Esophagus squamous epithelium (tissue), 5 donors: ENCODE measurements around the gene AHDC1. TPM values are rescaled to one million over a fixed set of nuclear protein-coding genes. Genes with fewer than 3 reads are reported as not detected.
A peak's percentile ranks its signal among the peaks of the same experiment; 100 is the strongest.

ENCODE experiments used
- DNase-seq: peaks from one replicate; lab custom pipeline; 2025; lab: John Stamatoyannopoulos, UW
- H3K27ac ChIP-seq, 4 donors: fragments of 200-600 bp; sonication (generic); one replicate each; pipeline ENCODE4 v1.5.1; 2016 to 2019; ENCODE audit warnings: mild to moderate bottlenecking in 1 of 4
- H3K27me3 ChIP-seq, 4 donors: fragments of 200-600 bp; sonication (generic); 1 replicate in 3 of 4; 2 replicates in 1 of 4; pipeline versions ENCODE4 v1.5.1 to v1.6.0; 2017 to 2021; ENCODE audit warnings: antibody characterized with exemption in 1 of 4
- H3K36me3 ChIP-seq, 3 donors: fragments of 200-600 bp; sonication (generic); one replicate each; pipeline ENCODE4 v1.5.1; 2016 to 2019
- H3K4me1 ChIP-seq, 3 donors: fragments of 200-600 bp; sonication (generic); one replicate each; pipeline ENCODE4 v1.5.1; 2017 to 2019
- H3K4me3 ChIP-seq, 4 donors: fragments of 200-600 bp; sonication (generic); 1 replicate in 3 of 4; 2 replicates in 1 of 4; pipeline ENCODE4 v1.5.1; 2016 to 2019; ENCODE audit warnings: mild to moderate bottlenecking in 2 of 4, moderate library complexity in 1 of 4
- H3K9me3 ChIP-seq, 3 donors: fragments of 200-600 bp; sonication (generic); one replicate each; pipeline ENCODE4 v1.5.1; 2016 to 2019
- CTCF ChIP-seq, 6 experiments: fragments of 450-650 bp in 4 of 6; fragments of 200-600 bp in 2 of 6; sonication (generic) in 2 of 6; IDR thresholded peaks; one replicate each; pipeline ENCODE4 v1.5.1; 2016 to 2019; ENCODE audit warnings: antibody characterized with exemption in 6 of 6, mild to moderate bottlenecking in 4 of 6, moderate library complexity in 4 of 6
- POLR2A ChIP-seq, 4 donors: fragments of 450-650 bp; IDR thresholded peaks; one replicate each; pipeline ENCODE4 v1.6.1; 2017; ENCODE audit warnings: antibody characterized with exemption in 4 of 4, mild to moderate bottlenecking in 4 of 4, moderate library complexity in 3 of 4
- WGBS, 2 donors: methylation state at CpG; one replicate each; pipeline ENCODE4 v1.1.5; 2018; 5-methylcytosine and 5-hydroxymethylcytosine counted together
- intact Hi-C: fragments of 100-400 bp; cut with DNase I; formaldehyde crosslinking; loops from one replicate; pipeline ENCODE4 v1.15.0; 2022
- total RNA-seq, 4 donors: library from RNA; depleted of rRNA; stranded (reverse); fragments of >200 nt; gene quantifications; one replicate each; pipeline ENCODE4 v1.1.0, GENCODE V29; 2016
- donor health status: DM: yes; HTN: yes; CAD: no.

The AHDC1 gene
- total RNA-seq, 4 donors from 2014 or later: 22.2 to 112 (median 30.6) TPM

- Histone ChIP-seq H3K27me3 (no peaks in the 10 kb centered on the region), H3K27ac (peak overlapping the region; percentile 94 to 99 (median 96)), H3K36me3 (no peaks in the 10 kb centered on the region), H3K4me1 (peaks cover 86 to 100% (median 94%) of the 10 kb centered on the region in 3 donors), H3K4me3 (peak overlapping the region in 3 of 4 donors; percentile 4 to 40 (median 30)), H3K9me3 (no peaks in the 10 kb centered on the region)
- TF ChIP-seq POLR2A (IDR thresholded peaks at IDR 0.05): no peak
- no peak for TF ChIP-seq CTCF (IDR thresholded peaks at IDR 0.05)
- 23 to 37% methylated on average over 9 of the region's 9 CpGs for WGBS, 2 donors
- DNase-seq: no peak
- intact Hi-C loops: no loop called here
Observed at GRCh38 chr1:27521861-27522431, 82.0 kb downstream of the AHDC1 start.

- DNase-seq: no peak
- no peaks in the 10 kb centered on the region for H3K9me3 ChIP-seq
- intact Hi-C loops: no loop called here
- peaks cover 80 to 100% (median 92%) of the 10 kb centered on the region in 3 donors for H3K4me1 ChIP-seq
- H3K36me3 ChIP-seq: no peaks in the 10 kb centered on the region
- no peaks in the 10 kb centered on the region for H3K27me3 ChIP-seq
- H3K27ac ChIP-seq: peak overlapping the region; percentile 94 to 99 (median 96)
- WGBS, 2 donors: 0 to 10% methylated on average over 1 to 7 of the region's 20 CpGs
- peak overlapping the region in 3 of 4 donors; percentile 4 to 29 (median 21) for H3K4me3 ChIP-seq
- TF ChIP-seq CTCF (IDR thresholded peaks at IDR 0.05) (no peak), POLR2A (IDR thresholded peaks at IDR 0.05) (no peak)
Observed at GRCh38 chr1:27521336-27521831, 82.6 kb downstream of the AHDC1 start.

- H3K4me3 ChIP-seq: no peak overlapping the region
- 50% methylated on average over 3 of the region's 4 CpGs; no CpG with 5 or more reads in 1 of the 2 donors for WGBS, 2 donors
- no peak for DNase-seq
Observed at GRCh38 chr1:27520651-27521050, 83.3 kb downstream of the AHDC1 start.

GRCh38 chr1:27519331-27520258 is 84.3 kb downstream of the AHDC1 start:
- DNase-seq: no peak
- Histone ChIP-seq H3K4me3 (peak overlapping the region in 2 of 4 donors; percentile 1 to 2), H3K36me3 (no peaks in the 10 kb centered on the region), H3K4me1 (peaks cover 62 to 98% (median 77%) of the 10 kb centered on the region in 3 donors), H3K27ac (peak overlapping the region; percentile 94 to 99 (median 96)), H3K9me3 (no peaks in the 10 kb centered on the region), H3K27me3 (no peaks in the 10 kb centered on the region)
- intact Hi-C loops: no loop called here
- 37 to 82% methylated on average over 5 to 6 of the region's 24 CpGs for WGBS, 2 donors
- peak in 1 of 4 donors; percentile 12 for TF ChIP-seq POLR2A (IDR thresholded peaks at IDR 0.05)
- TF ChIP-seq CTCF (IDR thresholded peaks at IDR 0.05): no peak

More at GRCh38 chr1:27520651-27521050, 83.3 kb downstream of the AHDC1 start:
- Histone ChIP-seq H3K27me3 (no peaks in the 10 kb centered on the region), H3K4me1 (peaks cover 73 to 100% (median 88%) of the 10 kb centered on the region in 3 donors), H3K27ac (peak overlapping the region; percentile 94 to 99 (median 96)), H3K9me3 (no peaks in the 10 kb centered on the region), H3K36me3 (no peaks in the 10 kb centered on the region)
- TF ChIP-seq POLR2A (IDR thresholded peaks at IDR 0.05) (no peak), CTCF (IDR thresholded peaks at IDR 0.05) (no peak)
- intact Hi-C loops: no loop called here
